K562 (cell line): ENCODE results near the gene OLFM3. TPM values are rescaled to one million over a fixed set of nuclear protein-coding genes. Genes with fewer than 3 reads are reported as not detected.

ENCODE experiments used
- ATAC-seq: fragments of 200-7000 bp; cut with Tn5 transposase; 3 replicates; pipeline ENCODE4 v1.9.1; 2020; ENCODE audit warnings: moderate library complexity
- BruUV-seq: library from RNA; stranded (reverse); fragments of 400-500 nt; replicated peaks from 2 replicates; lab custom pipeline; 2021; lab: Mats Ljungman, UMichigan
- CTCF ChIA-PET: fragments of 300-600 bp; formaldehyde crosslinking; extraction: SDS; loops from one replicate; lab custom pipeline; 2021; ENCODE audit warnings: low intra/inter-chr PET ratio; lab: Yijun Ruan, JAX
- POLR2A ChIA-PET: fragments of 300-600, 350-650 bp; sonication (Branson Sonifier 250); formaldehyde crosslinking; extraction: SDS; loops from one replicate; lab custom pipeline; 2021; ENCODE audit warnings: antibody characterized with exemption, inconsistent platforms; lab: Yijun Ruan, JAX
- DNase-seq, 4 experiments: peaks; one replicate each; pipeline versions ENCODE4 v3.0.0 to v3.0.0-alpha.2; 2011 to 2018; ENCODE audit warnings: low spot score in 3 of 4, mixed read lengths in 3 of 4; ENCODE audit errors: extremely low read depth in 1 of 4
- FAIRE-seq: peaks from 2 replicates; lab custom pipeline; 2011; peaks lifted over from hg19 to GRCh38; lab: Jason Lieb, UNC
- H2AFZ ChIP-seq: 2 replicates; pipeline ENCODE4 v1.6.0; 2011; ENCODE audit warnings: low read depth, low read length, control low read depth, inconsistent platforms
- H3K27ac ChIP-seq: fragments of 200-600 bp; 3 replicates; pipeline ENCODE4 v1.8.0; 2011; ENCODE audit warnings: low read depth, mild to moderate bottlenecking, control low read depth, inconsistent platforms, low read length, moderate library complexity, mixed read lengths; ENCODE audit errors: extremely low read depth
- H3K27me3 ChIP-seq, 2 experiments: fragments of 300-600 bp in 1 of 2; 2 replicates in 1 of 2; 3 replicates in 1 of 2; pipeline versions ENCODE4 v1.6.0 to v1.8.0; 2011; ENCODE audit warnings: inconsistent platforms in 2 of 2, low read length in 2 of 2, mild to moderate bottlenecking in 1 of 2, mixed read lengths in 1 of 2, moderate library complexity in 1 of 2; ENCODE audit not compliant: control insufficient read depth in 2 of 2, insufficient read depth in 2 of 2
- H3K36me3 ChIP-seq: fragments of 300-600 bp; 3 replicates; pipeline ENCODE4 v1.8.0; 2011; ENCODE audit warnings: mild to moderate bottlenecking, low read length, inconsistent platforms; ENCODE audit not compliant: control insufficient read depth, insufficient read depth
- H3K4me1 ChIP-seq, 2 experiments: fragments of 200-600 bp in 1 of 2; replicated peaks in 1 of 2; 2 replicates in 1 of 2; 3 replicates in 1 of 2; pipeline versions ENCODE4 v1.5.1 to v1.8.0; 2011; ENCODE audit warnings: inconsistent platforms in 2 of 2, low read length in 2 of 2, mild to moderate bottlenecking in 1 of 2, mixed read lengths in 1 of 2, moderate library complexity in 1 of 2; ENCODE audit not compliant: control insufficient read depth in 2 of 2, insufficient read depth in 2 of 2
- H3K4me2 ChIP-seq: 2 replicates; pipeline ENCODE4 v1.6.1; 2011; ENCODE audit warnings: low read length, control low read depth, inconsistent platforms, mixed read lengths; ENCODE audit not compliant: insufficient read depth
- H3K4me3 ChIP-seq: fragments of 200-600 bp; sonication (generic), shearing (Covaris generic); 2 replicates; pipeline ENCODE4 v1.5.1; 2016; ENCODE audit warnings: control low read depth, inconsistent platforms
- H3K79me2 ChIP-seq: fragments of 200-600 bp; 3 replicates; pipeline ENCODE4 v1.8.0; 2011; ENCODE audit warnings: low read length, inconsistent platforms; ENCODE audit not compliant: control insufficient read depth, insufficient read depth
- H3K9ac ChIP-seq, 2 experiments: 2 replicates each; pipeline versions ENCODE4 v1.6.0 to v1.6.1; 2011; ENCODE audit warnings: low read depth in 2 of 2, low read length in 2 of 2, control low read depth in 1 of 2, inconsistent platforms in 1 of 2, mild to moderate bottlenecking in 1 of 2, mixed read lengths in 1 of 2; ENCODE audit not compliant: insufficient read depth in 1 of 2
- H3K9me1 ChIP-seq: one replicate; pipeline ENCODE4 v1.6.0; 2011; ENCODE audit warnings: inconsistent platforms, mild to moderate bottlenecking, low read length, moderate library complexity; ENCODE audit not compliant: control insufficient read depth, insufficient read depth
- H3K9me3 ChIP-seq: replicated peaks from 2 replicates; pipeline ENCODE4 v1.5.1; 2011; ENCODE audit warnings: low read depth, low read length, inconsistent platforms; ENCODE audit not compliant: control insufficient read depth, insufficient read depth
- H4K20me1 ChIP-seq: replicated peaks from 2 replicates; pipeline ENCODE4 v1.6.1; 2011; ENCODE audit warnings: low read length, inconsistent platforms, mixed read lengths; ENCODE audit not compliant: control insufficient read depth, insufficient read depth
- BMI1 ChIP-seq: fragments of 150-350 bp; IDR thresholded peaks from 2 replicates; pipeline ENCODE4 v1.6.1; 2014; ENCODE audit warnings: low read length
- BRD9 ChIP-seq: fragments of 450-650 bp; IDR thresholded peaks from 2 replicates; pipeline ENCODE4 v1.6.1; 2018; ENCODE audit warnings: low read depth; ENCODE audit not compliant: partially characterized antibody
- DDX20 ChIP-seq: fragments of 450-650 bp; IDR thresholded peaks from 2 replicates; pipeline ENCODE4 v1.6.1; 2016; ENCODE audit warnings: missing genetic modification characterization, low read depth, mild to moderate bottlenecking, missing compliant biosample characterization, moderate library complexity
- ELK1 ChIP-seq: sonication (generic); formaldehyde crosslinking; IDR thresholded peaks from 2 replicates; pipeline ENCODE4 v1.8.1; 2022; ENCODE audit warnings: missing genetic modification reagents
- GTF2F1 ChIP-seq: IDR thresholded peaks from 2 replicates; pipeline ENCODE4 v1.6.1; 2011; ENCODE audit warnings: low read depth, low read length, improper control_type of control experiment
- HDAC8 ChIP-seq: fragments of 450-650 bp; IDR thresholded peaks from 2 replicates; pipeline ENCODE4 v1.6.1; 2016; ENCODE audit warnings: mild to moderate bottlenecking, missing genetic modification characterization, moderate library complexity, missing compliant biosample characterization
- KDM1A ChIP-seq, 2 experiments: fragments of 450-650 bp; IDR thresholded peaks; 2 replicates each; pipeline ENCODE4 v1.6.1; 2016; ENCODE audit warnings: mild to moderate bottlenecking in 2 of 2
- L3MBTL2 ChIP-seq: fragments of 450-650 bp; IDR thresholded peaks from 2 replicates; pipeline ENCODE4 v1.6.1; 2016; ENCODE audit warnings: mild to moderate bottlenecking, moderate library complexity
- LARP7 ChIP-seq: fragments of 450-650 bp; IDR thresholded peaks from 2 replicates; pipeline ENCODE4 v1.6.1; 2016
- MCM3 ChIP-seq: fragments of 450-650 bp; IDR thresholded peaks from 2 replicates; pipeline ENCODE4 v1.6.1; 2016
- PCBP2 ChIP-seq: fragments of 200-400 bp; formaldehyde crosslinking; IDR thresholded peaks from 2 replicates; pipeline ENCODE4 v1.6.1; 2018; ENCODE audit warnings: low read length, low read depth, mild to moderate bottlenecking, moderate library complexity; ENCODE audit not compliant: poor library complexity, severe bottlenecking
- RBM22 ChIP-seq: fragments of 200-400 bp; formaldehyde crosslinking; IDR thresholded peaks from 2 replicates; pipeline ENCODE4 v1.6.1; 2018; ENCODE audit warnings: low read length, low read depth; ENCODE audit not compliant: poor library complexity, severe bottlenecking
- ZBTB49 ChIP-seq: sonication (generic); formaldehyde crosslinking; IDR thresholded peaks from 2 replicates; pipeline ENCODE4 v1.8.0; 2022; ENCODE audit warnings: missing genetic modification reagents, mild to moderate bottlenecking, borderline replicate concordance
- ZNF347 ChIP-seq: fragments of 450-650 bp; formaldehyde crosslinking; IDR thresholded peaks from 2 replicates; pipeline ENCODE4 v1.4.0; 2020; ENCODE audit warnings: low read depth, mild to moderate bottlenecking, moderate library complexity
- ZNF507 ChIP-seq: conservative IDR thresholded peaks from 2 replicates; pipeline ENCODE4 v1.6.1; 2017; ENCODE audit warnings: missing genetic modification characterization, missing compliant biosample characterization
- ZNF766 ChIP-seq: fragments of 200-800 bp; sonication (Bioruptor generic); conservative IDR thresholded peaks from 2 replicates; pipeline ENCODE4 v1.6.1; 2016; ENCODE audit warnings: missing genetic modification characterization, missing compliant biosample characterization
- WGBS: fragments of 100-300 bp; shearing (Covaris generic); methylation state at CpG from one replicate; pipeline ENCODE4 v1.1.6; 2016; ENCODE audit warnings: low coverage, mixed read lengths; ENCODE audit not compliant: insufficient coverage; ENCODE audit errors: missing lambda C conversion rate; 5-methylcytosine and 5-hydroxymethylcytosine counted together
- in situ Hi-C: fragments of 300-500 bp; cut with MboI; formaldehyde crosslinking; loops from 4 replicates; pipeline ENCODE4 v1.15.0; 2018; ENCODE audit warnings: inconsistent platforms, mixed read lengths
- intact Hi-C: fragments of 100-400 bp; cut with micrococcal nuclease; formaldehyde crosslinking; loops from 2 replicates; pipeline ENCODE4 v1.14.2; 2022
- polyA plus RNA-seq, 8 experiments: library from polyadenylated mRNA; depleted of rRNA in 4 of 8; stranded (reverse) in 5 of 8; unstranded in 3 of 8; fragments of >200 nt; fragmentation: Nextera tagmentation in 2 of 8; fragmentation: Illumina TruSeq in 1 of 8; extraction: Ambion mirVana in 2 of 8; extraction: Trizol in 1 of 8; gene quantifications; 2 replicates each; pipeline versions ENCODE4 v1.2.1 to v1.2.3, GENCODE V29; 2011 to 2014; ENCODE audit warnings: inconsistent platforms in 1 of 8, missing spikeins in 1 of 8
- total RNA-seq, 7 experiments: library from RNA; depleted of rRNA in 6 of 7; stranded (reverse); fragments of >200 nt in 6 of 7; fragmentation: Illumina TruSeq in 2 of 7; extraction: Trizol in 2 of 7; gene quantifications; 2 replicates each; pipeline versions ENCODE4 v1.2.1 to v1.2.3, GENCODE V29; 2011 to 2021; ENCODE audit warnings: low replicate concordance in 1 of 7

Gene OLFM3
- total and polyA plus RNA-seq, 9 of the 15 experiments (the other 6 are each of a cell fraction or from before 2014, with no cell fraction given) = 0.07 TPM; not detected in 8

- TF ChIP-seq ELK1 (CRISPR knock-in tag) (no peak), ZNF766 (CRISPR knock-in tag) (no peak), L3MBTL2 (no peak), LARP7 (no peak), KDM1A (IDR thresholded peaks at IDR 0.05) (no peak), MCM3 (no peak)
Measured at GRCh38 chr1:101841824-101842223, 154.9 kb downstream of the OLFM3 start (continued).

GRCh38 chr1:101835988-101836387 is 160.7 kb downstream of the OLFM3 start:
- BruUV-seq = no TSS peak
- no peak for FAIRE-seq
- Histone ChIP-seq H2AFZ (no peak overlapping the region), H3K4me3 (no peak overlapping the region), H3K27ac (no peak overlapping the region), H3K79me2 (no peaks in the 10 kb centered on the region), H3K9me1 (no peaks in the 10 kb centered on the region), H3K9me3 (no peaks in the 10 kb centered on the region), H3K9ac (no peak overlapping the region), H3K4me1 (no peaks in the 10 kb centered on the region), H3K4me2 (no peak overlapping the region), H3K27me3 (no peaks in the 10 kb centered on the region), H3K36me3 (no peaks in the 10 kb centered on the region), H4K20me1 (no peaks in the 10 kb centered on the region)
- no peak for DNase-seq
- ATAC-seq = no peak
- CTCF ChIA-PET = no interaction called here
- WGBS = 0% methylated on average over 2 of the region's 2 CpGs
- POLR2A ChIA-PET = no interaction called here
- intact Hi-C loops = no loop called here
- TF ChIP-seq GTF2F1 = no peak
- no peak for TF ChIP-seq BRD9
- no peak for TF ChIP-seq ZNF507
- TF ChIP-seq ZBTB49 = no peak
- no peak for TF ChIP-seq DDX20
- TF ChIP-seq ZNF347 = no peak
- TF ChIP-seq HDAC8 (tag) = no peak
- TF ChIP-seq RBM22 = no peak
- no peak for TF ChIP-seq BMI1
- no peak for TF ChIP-seq PCBP2
- in situ Hi-C loops = no loop called here
